SKM-1 (cell line): ENCODE data around the gene MYH13.

ENCODE experiments used
- DNase-seq: peaks from one replicate; lab custom pipeline; 2025; ENCODE audit not compliant: unreplicated experiment; lab: John Stamatoyannopoulos, UW

The MYH13 gene

GRCh38 chr17:10372906-10373305 is at the start of gene MYH13:
MYH13 (minus strand) TSS chr17:10373006; CDS start chr17:10364530, 8,476 bp downstream.
- DNase-seq = no peak

GRCh38 chr17:10421900-10422542 is 49.2 kb upstream of the MYH13 start, which contains the start of gene MYH8:
MYH8 (minus strand) TSS chr17:10421950; CDS start chr17:10420227, 1,723 bp downstream.
- DNase-seq = no peak

- no peak for DNase-seq
Measured at GRCh38 chr17:10421211-10421610, 48.4 kb upstream of the MYH13 start.

GRCh38 chr17:10420811-10421210 is 48.0 kb upstream of the MYH13 start:
- no peak for DNase-seq

GRCh38 chr17:10417431-10417830 is 44.6 kb upstream of the MYH13 start:
- no peak for DNase-seq

GRCh38 chr17:10415161-10415560 is 42.4 kb upstream of the MYH13 start:
- no peak for DNase-seq

GRCh38 chr17:10403589-10403988 is 30.8 kb upstream of the MYH13 start:
- DNase-seq = no peak

GRCh38 chr17:10398352-10398751 is 25.5 kb upstream of the MYH13 start:
- DNase-seq = no peak

- no peak for DNase-seq
Measured at GRCh38 chr17:10396524-10397163, 23.8 kb upstream of the MYH13 start.

- DNase-seq = no peak
Measured at GRCh38 chr17:10394201-10394887, 21.5 kb upstream of the MYH13 start.

- DNase-seq = no peak
Measured at GRCh38 chr17:10392880-10393279, 20.1 kb upstream of the MYH13 start.

- DNase-seq = no peak
Measured at GRCh38 chr17:10385871-10386270, 13.1 kb upstream of the MYH13 start.

- DNase-seq = no peak
Measured at GRCh38 chr17:10384175-10384574, 11.4 kb upstream of the MYH13 start.

- no peak for DNase-seq
Measured at GRCh38 chr17:10380631-10381408, 8.0 kb upstream of the MYH13 start.

- DNase-seq = no peak
Measured at GRCh38 chr17:10370016-10370608, 2.7 kb downstream of the MYH13 start.

- DNase-seq = no peak
Measured at GRCh38 chr17:10369239-10369638, 3.6 kb downstream of the MYH13 start.

- no peak for DNase-seq
Measured at GRCh38 chr17:10368561-10368960, 4.2 kb downstream of the MYH13 start.

- no peak for DNase-seq
Measured at GRCh38 chr17:10360578-10360977, 12.2 kb downstream of the MYH13 start.

GRCh38 chr17:10357768-10358167 is 15.0 kb downstream of the MYH13 start:
- no peak for DNase-seq

GRCh38 chr17:10354651-10355050 is 18.2 kb downstream of the MYH13 start:
- DNase-seq = no peak

- no peak for DNase-seq
Measured at GRCh38 chr17:10352893-10353292, 19.9 kb downstream of the MYH13 start.
